Measurements from ENCODE around the gene PRPF40A. TPM values are rescaled to one million over a fixed set of nuclear protein-coding genes. Genes with fewer than 3 reads are reported as not detected.

PRPF40A gene
- total and polyA plus RNA-seq, 2 experiments from 2014 or later: 101 to 125 TPM

DNA sequence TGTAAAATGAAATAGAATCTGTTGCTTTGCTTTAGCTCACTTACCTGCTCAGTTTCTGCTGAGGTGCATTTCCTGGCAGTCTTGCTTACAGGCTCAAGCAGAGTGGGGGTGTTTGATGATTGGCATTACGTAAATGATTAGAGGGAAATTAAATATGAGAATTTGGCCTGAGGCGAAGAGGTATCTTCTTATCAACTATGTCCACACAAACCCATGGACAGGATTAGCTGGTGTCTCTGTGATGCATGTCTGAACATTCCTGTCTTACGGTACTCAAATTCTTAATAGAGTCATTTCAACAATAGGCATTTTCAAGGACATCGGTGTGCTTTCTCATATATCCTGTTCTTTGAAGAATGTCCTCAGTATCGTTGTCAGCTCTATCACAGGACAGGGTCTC lies 102.1 kb downstream of the PRPF40A start:
- Histone ChIP-seq H3K27ac (no peak overlapping the region), H2AFZ (no peak overlapping the region), H3K79me2 (no peaks in the 10 kb centered on the region), H3K36me3 (replicated peaks; ENCODE audit: insufficient read depth, low read depth) (no peaks in the 10 kb centered on the region), H3K9me3 (ENCODE audit: low read depth) (no peaks in the 10 kb centered on the region), H3K9me2 (replicated peaks; ENCODE audit: insufficient read depth) (no peaks in the 10 kb centered on the region), H3K4me3 (no peak overlapping the region), H3K27me3 (no peaks in the 10 kb centered on the region), H4K20me1 (ENCODE audit: insufficient read depth, poor library complexity, severe bottlenecking) (no peaks in the 10 kb centered on the region), H3K4me2 (no peak overlapping the region), H3K4me1 (ENCODE audit: insufficient read depth) (peaks cover 7% of the 10 kb centered on the region)
- DNase-seq (ENCODE audit: low spot score): no peak
- 63% methylated on average over 5 of the region's 5 CpGs for WGBS (ENCODE audit: low lambda C conversion rate, missing lambda C conversion rate)
- no peak for TF ChIP-seq EZH2 (IDR thresholded peaks at IDR 0.05; ENCODE audit: borderline replicate concordance)
- TF ChIP-seq CTCF (IDR thresholded peaks at IDR 0.05; ENCODE audit: poor library complexity): no peak
- no peak for TF ChIP-seq EZH2phosphoT487 (IDR thresholded peaks at IDR 0.05; ENCODE audit: low read depth, severe bottlenecking, unreplicated experiment)

DNA sequence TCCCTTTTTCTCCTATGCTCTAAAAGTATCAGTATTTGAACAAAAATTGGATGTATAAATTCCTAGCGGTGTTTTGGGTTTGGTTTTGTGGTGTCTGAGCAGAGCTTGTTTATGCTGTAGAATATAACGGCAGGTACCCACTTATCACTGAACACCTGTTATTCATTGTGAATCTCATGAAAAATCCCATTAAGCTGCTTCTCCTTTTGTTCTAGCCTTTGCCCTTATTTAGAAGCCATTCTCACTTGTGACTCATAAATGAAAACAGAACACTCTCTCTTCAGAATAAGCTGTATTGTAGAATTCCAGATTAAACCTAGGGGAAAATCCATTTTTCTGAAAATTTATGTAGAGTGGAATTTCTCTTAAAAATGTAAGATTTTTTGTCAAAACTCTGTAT lies 104.0 kb downstream of the PRPF40A start:
- WGBS (ENCODE audit: low lambda C conversion rate, missing lambda C conversion rate): 77% methylated on average over 2 of the region's 2 CpGs

GRCh38 chr2:152611458-152612231 lies 105.6 kb downstream of the PRPF40A start:
- TF ChIP-seq CTCF (IDR thresholded peaks at IDR 0.05; ENCODE audit: poor library complexity) (no peak), EZH2 (IDR thresholded peaks at IDR 0.05; ENCODE audit: borderline replicate concordance) (no peak), EZH2phosphoT487 (IDR thresholded peaks at IDR 0.05; ENCODE audit: low read depth, severe bottlenecking, unreplicated experiment) (no peak)
- Histone ChIP-seq H3K9me2 (replicated peaks; ENCODE audit: insufficient read depth) (no peaks in the 10 kb centered on the region), H2AFZ (no peak overlapping the region), H3K4me2 (no peak overlapping the region), H3K9me3 (ENCODE audit: low read depth) (no peaks in the 10 kb centered on the region), H3K36me3 (replicated peaks; ENCODE audit: insufficient read depth, low read depth) (no peaks in the 10 kb centered on the region), H3K4me1 (ENCODE audit: insufficient read depth) (peaks cover under 1% of the 10 kb centered on the region), H4K20me1 (ENCODE audit: insufficient read depth, poor library complexity, severe bottlenecking) (no peaks in the 10 kb centered on the region), H3K4me3 (no peak overlapping the region), H3K27me3 (no peaks in the 10 kb centered on the region), H3K27ac (peak overlapping the region; percentile 15), H3K79me2 (no peaks in the 10 kb centered on the region)
- DNase-seq (ENCODE audit: low spot score): peak; percentile 37
- 83% methylated on average over 5 of the region's 5 CpGs for WGBS (ENCODE audit: low lambda C conversion rate, missing lambda C conversion rate)

More for the DNA sequence above, 104.0 kb downstream of the PRPF40A start:
- Histone ChIP-seq H3K27ac (no peak overlapping the region), H3K9me2 (replicated peaks; ENCODE audit: insufficient read depth) (no peaks in the 10 kb centered on the region), H4K20me1 (ENCODE audit: insufficient read depth, poor library complexity, severe bottlenecking) (no peaks in the 10 kb centered on the region), H3K4me3 (no peak overlapping the region), H3K4me1 (ENCODE audit: insufficient read depth) (peaks cover 7% of the 10 kb centered on the region), H3K36me3 (replicated peaks; ENCODE audit: insufficient read depth, low read depth) (no peaks in the 10 kb centered on the region), H3K27me3 (no peaks in the 10 kb centered on the region), H3K79me2 (no peaks in the 10 kb centered on the region), H2AFZ (no peak overlapping the region), H3K4me2 (no peak overlapping the region), H3K9me3 (ENCODE audit: low read depth) (no peaks in the 10 kb centered on the region)
- TF ChIP-seq EZH2phosphoT487 (IDR thresholded peaks at IDR 0.05; ENCODE audit: low read depth, severe bottlenecking, unreplicated experiment) (no peak), EZH2 (IDR thresholded peaks at IDR 0.05; ENCODE audit: borderline replicate concordance) (no peak), CTCF (IDR thresholded peaks at IDR 0.05; ENCODE audit: poor library complexity) (no peak)
- DNase-seq (ENCODE audit: low spot score): no peak
